ENCODE results near the gene CLEC3B.
A peak's percentile ranks its signal among the peaks of the same experiment; 100 is the strongest.
"Not testable (repeated sequence)": the region's sequence is repeated elsewhere in the genome, so short reads cannot be mapped to it uniquely, and the experiment has no call there.

CLEC3B gene, protein sequence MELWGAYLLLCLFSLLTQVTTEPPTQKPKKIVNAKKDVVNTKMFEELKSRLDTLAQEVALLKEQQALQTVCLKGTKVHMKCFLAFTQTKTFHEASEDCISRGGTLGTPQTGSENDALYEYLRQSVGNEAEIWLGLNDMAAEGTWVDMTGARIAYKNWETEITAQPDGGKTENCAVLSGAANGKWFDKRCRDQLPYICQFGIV

DNA sequence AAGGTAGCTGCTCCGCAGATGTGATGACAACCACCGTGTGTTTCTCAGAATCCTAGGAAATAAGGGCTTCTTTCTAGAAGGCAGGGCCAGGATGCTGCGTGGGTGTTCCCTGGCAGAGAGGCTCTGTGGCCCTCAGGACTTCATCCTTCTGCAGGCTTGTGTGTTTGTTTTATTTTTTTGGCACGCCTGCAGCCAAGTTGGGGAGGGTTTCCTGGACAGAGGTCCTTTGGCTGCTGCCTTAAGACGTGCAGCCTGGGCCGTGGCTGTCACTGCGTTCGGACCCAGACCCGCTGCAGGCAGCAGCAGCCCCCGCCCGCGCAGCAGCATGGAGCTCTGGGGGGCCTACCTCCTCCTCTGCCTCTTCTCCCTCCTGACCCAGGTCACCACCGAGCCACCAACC lies at the start of gene CLEC3B:
CLEC3B (plus strand) TSS at position 266 of the 400 bp plus-strand sequence; CDS start at position 326, 60 bp downstream.
- Histone ChIP-seq H3K27ac (ENCODE audit: low read depth, low read length) (peak within 1 kb of the TSS; percentile 93), H3K9me3 (ENCODE audit: control insufficient read depth in 5 of 5, low read length in 5 of 5) (no peaks in the 10 kb centered on the region), H3K4me3 (ENCODE audit: low read depth in 1 of 5, low read length in 5 of 5) (peak within 1 kb of the TSS; percentile 65 to 90 (median 80)), H3K36me3 (ENCODE audit: control insufficient read depth in 5 of 5, insufficient read depth in 5 of 5, low read length in 5 of 5) (peaks cover 0 to 17% (median 12%) of the 10 kb centered on the region in 5 donors), H3K4me1 (ENCODE audit: control insufficient read depth in 5 of 5, insufficient read depth in 5 of 5, low read length in 5 of 5) (peaks cover 15 to 80% (median 76%) of the 10 kb centered on the region in 5 donors), H3K9ac (ENCODE audit: low read length in 5 of 5) (peak within 1 kb of the TSS; percentile 57 to 80 (median 68)), H3K27me3 (ENCODE audit: control insufficient read depth in 5 of 5, insufficient read depth in 4 of 5, low read length in 5 of 5) (no peaks in the 10 kb centered on the region)

DNA sequence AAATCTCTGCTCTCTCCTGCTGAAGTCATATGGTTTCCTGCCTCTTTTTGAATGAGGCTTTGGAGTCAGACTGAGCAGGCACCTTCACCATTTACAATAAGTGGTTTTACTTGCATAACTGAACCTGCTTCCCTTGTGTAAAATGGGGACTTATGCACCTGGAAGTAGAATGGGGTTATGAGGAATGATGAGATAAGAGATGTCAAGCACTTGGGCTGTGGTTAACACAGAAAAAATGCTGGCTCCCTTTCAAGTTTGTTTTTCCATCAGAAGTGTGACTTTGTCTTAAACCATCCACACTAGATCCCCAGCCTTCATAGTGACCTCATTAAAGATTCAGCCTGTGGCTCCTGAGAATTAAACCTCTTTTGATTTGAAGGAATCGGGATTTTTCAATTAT lies 44.9 kb upstream of the CLEC3B start:
- no peaks in the 10 kb centered on the region for H3K27me3 ChIP-seq (ENCODE audit: control insufficient read depth in 5 of 5, insufficient read depth in 4 of 5, low read length in 5 of 5)
- H3K36me3 ChIP-seq (ENCODE audit: control insufficient read depth in 5 of 5, insufficient read depth in 5 of 5, low read length in 5 of 5), result no peaks in the 10 kb centered on the region
- H3K9me3 ChIP-seq (ENCODE audit: control insufficient read depth in 5 of 5, low read length in 5 of 5), result no peaks in the 10 kb centered on the region
- no peak overlapping the region for H3K9ac ChIP-seq (ENCODE audit: low read length in 5 of 5)
- H3K27ac ChIP-seq (ENCODE audit: low read depth, low read length), result no peak overlapping the region
- no peak overlapping the region for H3K4me3 ChIP-seq (ENCODE audit: low read depth in 1 of 5, low read length in 5 of 5)
- H3K4me1 ChIP-seq (ENCODE audit: control insufficient read depth in 5 of 5, insufficient read depth in 5 of 5, low read length in 5 of 5), result peaks cover 0 to 40% (median 30%) of the 10 kb centered on the region in 5 donors

DNA sequence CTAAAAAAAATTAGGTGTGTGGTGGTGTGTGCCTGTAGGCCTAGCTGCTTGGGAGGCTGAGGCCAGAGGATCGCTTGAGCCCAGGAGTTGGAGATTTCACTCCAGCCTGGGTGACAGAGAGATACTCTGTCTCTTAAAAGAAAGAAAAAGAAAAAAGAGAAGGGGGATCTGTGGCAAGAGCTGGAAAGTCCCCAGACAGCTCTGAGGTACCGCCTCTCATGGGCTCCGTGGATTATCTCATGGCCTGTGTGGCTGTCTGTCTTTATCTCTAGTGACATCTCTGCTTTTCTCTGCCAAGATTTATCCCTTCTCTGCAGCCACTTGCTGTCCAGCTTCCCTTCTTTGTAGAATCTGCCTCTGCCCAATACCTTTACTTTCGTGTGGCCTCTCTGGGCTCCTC lies 44.4 kb upstream of the CLEC3B start:
- no peaks in the 10 kb centered on the region for H3K9me3 ChIP-seq (ENCODE audit: control insufficient read depth in 5 of 5, low read length in 5 of 5)
- no peak overlapping the region for H3K27ac ChIP-seq (ENCODE audit: low read depth, low read length)
- H3K9ac ChIP-seq (ENCODE audit: low read length in 5 of 5), result no peak overlapping the region
- H3K36me3 ChIP-seq (ENCODE audit: control insufficient read depth in 5 of 5, insufficient read depth in 5 of 5, low read length in 5 of 5), result no peaks in the 10 kb centered on the region
- no peak overlapping the region for H3K4me3 ChIP-seq (ENCODE audit: low read depth in 1 of 5, low read length in 5 of 5)
- no peaks in the 10 kb centered on the region for H3K27me3 ChIP-seq (ENCODE audit: control insufficient read depth in 5 of 5, insufficient read depth in 4 of 5, low read length in 5 of 5)
- H3K4me1 ChIP-seq (ENCODE audit: control insufficient read depth in 5 of 5, insufficient read depth in 5 of 5, low read length in 5 of 5), result peaks cover 0 to 35% (median 25%) of the 10 kb centered on the region in 5 donors

DNA sequence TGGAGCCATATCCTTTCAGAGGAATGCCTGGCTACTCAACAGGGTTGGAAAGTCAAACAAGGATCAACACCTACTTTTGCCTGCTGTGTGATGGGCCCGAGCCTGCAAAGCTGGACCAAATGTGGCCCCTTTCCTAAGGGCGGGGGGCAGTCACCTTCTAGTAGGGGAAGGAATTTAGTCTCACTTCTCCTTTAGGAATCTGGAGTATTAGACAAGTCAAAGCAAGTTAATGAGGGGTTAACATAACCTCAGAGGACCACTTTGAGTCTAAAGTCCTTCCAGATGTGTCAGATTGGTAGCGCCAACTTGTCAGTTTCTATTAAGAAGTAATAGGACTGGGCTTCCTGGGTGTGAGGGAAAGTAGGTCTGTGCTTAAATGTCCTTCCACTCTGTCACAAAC lies 43.3 kb upstream of the CLEC3B start:
- Histone ChIP-seq H3K4me3 (ENCODE audit: low read depth in 1 of 5, low read length in 5 of 5) (no peak overlapping the region), H3K36me3 (ENCODE audit: control insufficient read depth in 5 of 5, insufficient read depth in 5 of 5, low read length in 5 of 5) (no peaks in the 10 kb centered on the region), H3K27ac (ENCODE audit: low read depth, low read length) (no peak overlapping the region), H3K27me3 (ENCODE audit: control insufficient read depth in 5 of 5, insufficient read depth in 4 of 5, low read length in 5 of 5) (no peaks in the 10 kb centered on the region), H3K9me3 (ENCODE audit: control insufficient read depth in 5 of 5, low read length in 5 of 5) (no peaks in the 10 kb centered on the region), H3K9ac (ENCODE audit: low read length in 5 of 5) (peak overlapping the region in 1 of 5 donors; percentile 24), H3K4me1 (ENCODE audit: control insufficient read depth in 5 of 5, insufficient read depth in 5 of 5, low read length in 5 of 5) (peaks cover 0 to 26% (median 19%) of the 10 kb centered on the region in 5 donors)

DNA sequence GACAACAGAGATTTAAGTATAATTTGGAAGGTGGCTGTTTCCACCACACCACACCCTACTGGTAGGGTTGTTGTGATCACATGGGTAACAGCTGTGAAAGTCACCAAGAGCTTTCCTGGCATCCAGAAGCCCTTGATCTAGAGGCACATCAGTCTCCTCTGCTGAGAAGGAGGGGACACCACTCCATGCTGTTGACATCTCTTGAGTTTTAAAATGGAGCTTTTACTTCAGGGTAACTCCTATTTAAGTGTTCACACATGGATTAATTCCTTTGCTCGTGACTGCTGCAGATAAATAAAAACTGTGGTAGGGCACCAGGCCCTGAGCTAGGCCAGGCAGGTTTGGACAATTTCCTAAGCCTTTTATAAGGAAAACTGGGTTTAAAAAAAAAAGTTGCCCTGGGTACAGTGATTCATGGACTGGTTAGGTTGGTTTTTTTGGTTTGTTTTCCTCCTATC lies 42.6 kb upstream of the CLEC3B start:
- Histone ChIP-seq H3K4me3 (ENCODE audit: low read depth in 1 of 5, low read length in 5 of 5) (no peak overlapping the region), H3K27ac (ENCODE audit: low read depth, low read length) (no peak overlapping the region), H3K4me1 (ENCODE audit: control insufficient read depth in 5 of 5, insufficient read depth in 5 of 5, low read length in 5 of 5) (peaks cover 0 to 30% (median 24%) of the 10 kb centered on the region in 5 donors), H3K9me3 (ENCODE audit: control insufficient read depth in 5 of 5, low read length in 5 of 5) (no peaks in the 10 kb centered on the region), H3K36me3 (ENCODE audit: control insufficient read depth in 5 of 5, insufficient read depth in 5 of 5, low read length in 5 of 5) (no peaks in the 10 kb centered on the region), H3K9ac (ENCODE audit: low read length in 5 of 5) (no peak overlapping the region), H3K27me3 (ENCODE audit: control insufficient read depth in 5 of 5, insufficient read depth in 4 of 5, low read length in 5 of 5) (no peaks in the 10 kb centered on the region)

DNA sequence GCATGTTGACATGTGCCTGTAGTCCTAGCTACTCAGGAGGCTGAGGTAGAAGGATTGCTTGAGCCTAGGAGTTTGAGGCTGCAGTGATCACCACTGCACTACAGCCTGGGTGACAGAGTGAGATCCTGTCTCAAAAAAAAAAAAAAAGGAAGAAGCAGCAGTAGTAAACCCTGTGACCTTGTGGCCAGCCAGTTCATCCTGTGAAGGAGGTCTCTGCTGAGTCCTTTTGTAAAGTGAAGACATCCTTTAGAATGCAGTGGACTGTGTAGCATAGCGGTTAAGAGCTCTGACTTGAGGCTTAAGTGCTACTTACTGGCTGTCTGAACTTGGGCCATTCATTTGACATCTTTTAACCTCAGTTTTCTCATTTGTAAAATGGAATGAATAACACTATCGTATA lies 41.8 kb upstream of the CLEC3B start:
- Histone ChIP-seq H3K27me3 (ENCODE audit: control insufficient read depth in 5 of 5, insufficient read depth in 4 of 5, low read length in 5 of 5) (no peaks in the 10 kb centered on the region), H3K4me1 (ENCODE audit: control insufficient read depth in 5 of 5, insufficient read depth in 5 of 5, low read length in 5 of 5) (peaks cover 0 to 30% (median 24%) of the 10 kb centered on the region in 5 donors), H3K9ac (ENCODE audit: low read length in 5 of 5) (no peak overlapping the region), H3K9me3 (ENCODE audit: control insufficient read depth in 5 of 5, low read length in 5 of 5) (no peaks in the 10 kb centered on the region), H3K4me3 (ENCODE audit: low read depth in 1 of 5, low read length in 5 of 5) (no peak overlapping the region), H3K36me3 (ENCODE audit: control insufficient read depth in 5 of 5, insufficient read depth in 5 of 5, low read length in 5 of 5) (peaks cover 0 to 2% (median 0%) of the 10 kb centered on the region in 5 donors), H3K27ac (ENCODE audit: low read depth, low read length) (no peak overlapping the region)

DNA sequence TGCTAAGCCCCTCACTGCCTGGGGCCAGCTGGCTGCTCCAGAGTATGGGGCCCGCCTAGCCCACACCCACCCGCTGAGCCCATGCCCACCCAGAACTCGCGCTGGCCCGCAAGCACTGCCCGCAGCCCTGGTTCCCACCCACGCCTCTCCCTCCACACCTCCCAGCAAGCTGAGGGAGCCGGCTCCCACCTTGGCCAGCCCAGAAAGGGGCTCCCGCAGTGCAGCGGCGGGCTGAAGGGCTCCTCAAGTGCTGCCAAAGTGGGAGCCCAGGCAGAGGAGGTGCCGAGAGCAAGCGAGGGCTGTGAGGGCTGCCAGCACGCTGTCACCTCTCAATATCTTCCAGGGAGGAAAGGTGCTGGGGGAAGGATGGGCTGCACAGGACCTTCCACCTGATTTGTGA lies 39.8 kb upstream of the CLEC3B start:
- H3K4me1 ChIP-seq (ENCODE audit: control insufficient read depth in 5 of 5, insufficient read depth in 5 of 5, low read length in 5 of 5), result peaks cover 0 to 32% (median 24%) of the 10 kb centered on the region in 5 donors

DNA sequence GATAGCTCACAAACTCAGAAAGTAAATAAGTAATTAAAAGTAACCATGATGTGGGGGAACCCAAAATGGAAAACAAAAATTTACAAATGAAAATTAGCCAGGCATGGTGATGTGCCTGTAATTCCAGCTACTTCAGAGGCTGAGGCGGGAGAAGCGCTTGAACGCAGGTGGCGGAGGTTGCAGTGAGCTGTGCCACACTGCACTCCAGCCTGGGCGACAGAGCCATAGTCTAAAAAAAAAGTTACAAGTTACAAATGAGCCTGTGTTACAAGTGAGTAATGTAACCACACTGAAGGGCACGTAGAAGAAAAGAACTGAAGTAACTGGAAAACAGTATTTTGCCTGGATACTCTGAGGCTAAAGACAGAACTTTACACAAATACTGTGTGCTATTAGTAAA lies 38.8 kb upstream of the CLEC3B start:
- peaks cover 0 to 30% (median 24%) of the 10 kb centered on the region in 5 donors for H3K4me1 ChIP-seq (ENCODE audit: control insufficient read depth in 5 of 5, insufficient read depth in 5 of 5, low read length in 5 of 5)
- H3K9ac ChIP-seq (ENCODE audit: low read length in 5 of 5), result no peak overlapping the region
- H3K9me3 ChIP-seq (ENCODE audit: control insufficient read depth in 5 of 5, low read length in 5 of 5), result no peaks in the 10 kb centered on the region

More for the DNA sequence above, 39.8 kb upstream of the CLEC3B start:
- H3K9ac ChIP-seq (ENCODE audit: low read length in 5 of 5); H3K27ac ChIP-seq (ENCODE audit: low read depth, low read length); H3K9me3 ChIP-seq (ENCODE audit: control insufficient read depth in 5 of 5, low read length in 5 of 5); H3K4me3 ChIP-seq (ENCODE audit: low read depth in 1 of 5, low read length in 5 of 5); H3K27me3 ChIP-seq (ENCODE audit: control insufficient read depth in 5 of 5, insufficient read depth in 4 of 5, low read length in 5 of 5): not testable (repeated sequence)
- H3K36me3 ChIP-seq (ENCODE audit: control insufficient read depth in 5 of 5, insufficient read depth in 5 of 5, low read length in 5 of 5), result peaks cover 0 to 21% (median 8%) of the 10 kb centered on the region in 5 donors

DNA sequence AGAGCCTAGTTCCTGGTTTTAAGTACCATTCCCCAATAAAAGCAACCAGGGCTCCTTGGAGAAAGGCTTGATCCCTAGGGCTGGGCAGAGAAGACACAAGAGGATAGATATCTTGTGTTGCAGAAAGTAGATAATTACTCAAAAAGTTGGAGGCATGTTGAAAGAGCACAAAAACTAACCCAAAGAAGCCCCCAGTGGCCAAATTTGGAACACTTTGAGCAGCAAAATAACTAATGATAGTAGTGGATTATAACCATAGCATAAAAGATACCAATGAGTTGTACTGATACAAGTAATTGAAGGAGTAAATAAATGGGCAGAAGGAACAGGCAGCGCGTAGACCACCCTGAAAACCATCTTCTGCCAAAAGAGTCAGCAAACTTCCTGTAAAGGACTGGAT lies 38.0 kb upstream of the CLEC3B start:
- no peak overlapping the region for H3K9ac ChIP-seq (ENCODE audit: low read length in 5 of 5)
- H3K27ac ChIP-seq (ENCODE audit: low read depth, low read length), result no peak overlapping the region
- no peak overlapping the region for H3K4me3 ChIP-seq (ENCODE audit: low read depth in 1 of 5, low read length in 5 of 5)
- peaks cover 0 to 23% (median 18%) of the 10 kb centered on the region in 5 donors for H3K4me1 ChIP-seq (ENCODE audit: control insufficient read depth in 5 of 5, insufficient read depth in 5 of 5, low read length in 5 of 5)
- H3K9me3 ChIP-seq (ENCODE audit: control insufficient read depth in 5 of 5, low read length in 5 of 5), result no peaks in the 10 kb centered on the region
- H3K36me3 ChIP-seq (ENCODE audit: control insufficient read depth in 5 of 5, insufficient read depth in 5 of 5, low read length in 5 of 5), result peaks cover 0 to 31% (median 9%) of the 10 kb centered on the region in 5 donors
- no peaks in the 10 kb centered on the region for H3K27me3 ChIP-seq (ENCODE audit: control insufficient read depth in 5 of 5, insufficient read depth in 4 of 5, low read length in 5 of 5)

More for the DNA sequence above, 38.8 kb upstream of the CLEC3B start:
- no peak overlapping the region for H3K4me3 ChIP-seq (ENCODE audit: low read depth in 1 of 5, low read length in 5 of 5)
- peaks cover 0 to 28% (median 9%) of the 10 kb centered on the region in 5 donors for H3K36me3 ChIP-seq (ENCODE audit: control insufficient read depth in 5 of 5, insufficient read depth in 5 of 5, low read length in 5 of 5)
- H3K27me3 ChIP-seq (ENCODE audit: control insufficient read depth in 5 of 5, insufficient read depth in 4 of 5, low read length in 5 of 5), result no peaks in the 10 kb centered on the region
- H3K27ac ChIP-seq (ENCODE audit: low read depth, low read length), result no peak overlapping the region

DNA sequence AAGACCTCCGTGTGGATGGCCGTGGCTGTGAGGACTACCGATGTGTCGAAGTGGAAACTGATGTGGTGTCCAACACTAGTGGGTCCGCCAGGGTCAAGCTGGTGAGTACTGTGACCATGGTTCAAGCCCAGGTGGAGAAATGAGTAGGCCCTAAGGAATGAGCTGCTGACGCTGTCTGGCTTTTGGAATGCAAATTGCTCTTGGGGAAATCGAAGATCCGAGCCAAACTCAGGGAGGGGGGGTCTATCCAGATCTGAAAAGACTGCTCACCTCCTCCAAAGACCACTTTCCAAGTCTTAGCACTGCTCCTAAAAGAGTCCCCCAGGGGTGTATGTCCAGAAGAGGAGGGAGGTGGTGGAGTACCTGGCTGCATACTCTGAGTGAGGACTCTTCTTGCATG lies 37.0 kb upstream of the CLEC3B start:
- Histone ChIP-seq H3K4me3 (ENCODE audit: low read depth in 1 of 5, low read length in 5 of 5) (no peak overlapping the region), H3K36me3 (ENCODE audit: control insufficient read depth in 5 of 5, insufficient read depth in 5 of 5, low read length in 5 of 5) (peaks cover 0 to 31% (median 9%) of the 10 kb centered on the region in 5 donors), H3K9me3 (ENCODE audit: control insufficient read depth in 5 of 5, low read length in 5 of 5) (no peaks in the 10 kb centered on the region), H3K27me3 (ENCODE audit: control insufficient read depth in 5 of 5, insufficient read depth in 4 of 5, low read length in 5 of 5) (no peaks in the 10 kb centered on the region), H3K4me1 (ENCODE audit: control insufficient read depth in 5 of 5, insufficient read depth in 5 of 5, low read length in 5 of 5) (peaks cover 0 to 22% (median 11%) of the 10 kb centered on the region in 5 donors), H3K27ac (ENCODE audit: low read depth, low read length) (no peak overlapping the region), H3K9ac (ENCODE audit: low read length in 5 of 5) (no peak overlapping the region)
